Body of pancreas (tissue), 4 donors: ENCODE measurements around the gene SPRY4. TPM values are rescaled to one million over a fixed set of nuclear protein-coding genes. Genes with fewer than 3 reads are reported as not detected.

Experiments
- ATAC-seq: fragments of 150-250 bp; one replicate; pipeline ENCODE4 v1.9.1; 2016
- DNase-seq, 4 donors: peaks; one replicate each; pipeline ENCODE4 v3.0.0-alpha.2; 2019
- H3K27ac ChIP-seq, 4 donors: fragments of 200-600 bp; sonication (generic); 1 replicate in 3 of 4; 2 replicates in 1 of 4; pipeline versions ENCODE4 v1.5.1 to v1.6.1; 2016 to 2019; ENCODE audit warnings: mild to moderate bottlenecking in 1 of 4, mixed read lengths in 1 of 4, moderate library complexity in 1 of 4
- H3K27me3 ChIP-seq, 2 donors: fragments of 200-600 bp; sonication (generic); one replicate each; pipeline ENCODE4 v1.6.0; 2016; ENCODE audit warnings: mild to moderate bottlenecking in 1 of 2
- H3K36me3 ChIP-seq, 2 donors: fragments of 200-600 bp; sonication (generic); replicated peaks in 1 of 2; 2 replicates each; pipeline ENCODE4 v1.5.1; 2016; ENCODE audit warnings: low read depth in 2 of 2; ENCODE audit not compliant: insufficient read depth in 1 of 2
- H3K4me1 ChIP-seq: fragments of 200-600 bp; sonication (generic); one replicate; pipeline ENCODE4 v1.6.0; 2016
- H3K4me3 ChIP-seq, 2 donors: fragments of 200-600 bp; sonication (generic); 1 replicate in 1 of 2; 2 replicates in 1 of 2; pipeline ENCODE4 v1.5.1; 2016 to 2019
- H3K9me3 ChIP-seq, 3 donors: fragments of 200-600 bp; sonication (generic); 1 replicate in 2 of 3; 2 replicates in 1 of 3; pipeline ENCODE4 v1.5.1; 2016
- POLR2A ChIP-seq, 3 donors: fragments of 450-650 bp; IDR thresholded peaks; one replicate each; pipeline ENCODE4 v1.6.1; 2016; ENCODE audit warnings: antibody characterized with exemption in 3 of 3, mild to moderate bottlenecking in 2 of 3
- WGBS, 2 donors: methylation state at CpG; one replicate each; pipeline ENCODE4 v1.1.5; 2017; 5-methylcytosine and 5-hydroxymethylcytosine counted together
- intact Hi-C: fragments of 100-400 bp; cut with DNase I; formaldehyde crosslinking; loops from one replicate; pipeline ENCODE4 v1.15.1; 2023
- total RNA-seq, 2 donors: library from RNA; depleted of rRNA; stranded (reverse); fragments of >200 nt; gene quantifications; one replicate each; pipeline ENCODE4 v1.1.0, GENCODE V29; 2016
- TF ChIP-seq, protein P1 (sequence below), 7 experiments: fragments of 450-650 bp in 4 of 7; fragments of 200-600 bp in 3 of 7; sonication (generic) in 3 of 7; IDR thresholded peaks; one replicate each; pipeline ENCODE4 v1.5.1; 2016 to 2019; ENCODE audit warnings: antibody characterized with exemption in 7 of 7

The SPRY4 gene
- total RNA-seq, 2 donors from 2014 or later = 6.7 to 18.5 TPM

GRCh38 chr5:142320851-142321560 lies 3.8 kb downstream of the SPRY4 start:
- H3K36me3 ChIP-seq = no peaks in the 10 kb centered on the region
- no peak overlapping the region for H3K4me3 ChIP-seq
- DNase-seq (no peak), ATAC-seq (no peak)
- no peaks in the 10 kb centered on the region for H3K9me3 ChIP-seq
- intact Hi-C loops = no loop called here
- peaks cover 0 to 5% of the 10 kb centered on the region in 2 donors for H3K27me3 ChIP-seq
- H3K27ac ChIP-seq = peak overlapping the region in 2 of 4 donors; percentile 2 to 25
- 47 to 48% methylated on average over 8 of the region's 8 CpGs for WGBS, 2 donors
- H3K4me1 ChIP-seq = peaks cover 27% of the 10 kb centered on the region
- TF ChIP-seq POLR2A (IDR thresholded peaks at IDR 0.05) = no peak
- TF ChIP-seq, protein P1, sequence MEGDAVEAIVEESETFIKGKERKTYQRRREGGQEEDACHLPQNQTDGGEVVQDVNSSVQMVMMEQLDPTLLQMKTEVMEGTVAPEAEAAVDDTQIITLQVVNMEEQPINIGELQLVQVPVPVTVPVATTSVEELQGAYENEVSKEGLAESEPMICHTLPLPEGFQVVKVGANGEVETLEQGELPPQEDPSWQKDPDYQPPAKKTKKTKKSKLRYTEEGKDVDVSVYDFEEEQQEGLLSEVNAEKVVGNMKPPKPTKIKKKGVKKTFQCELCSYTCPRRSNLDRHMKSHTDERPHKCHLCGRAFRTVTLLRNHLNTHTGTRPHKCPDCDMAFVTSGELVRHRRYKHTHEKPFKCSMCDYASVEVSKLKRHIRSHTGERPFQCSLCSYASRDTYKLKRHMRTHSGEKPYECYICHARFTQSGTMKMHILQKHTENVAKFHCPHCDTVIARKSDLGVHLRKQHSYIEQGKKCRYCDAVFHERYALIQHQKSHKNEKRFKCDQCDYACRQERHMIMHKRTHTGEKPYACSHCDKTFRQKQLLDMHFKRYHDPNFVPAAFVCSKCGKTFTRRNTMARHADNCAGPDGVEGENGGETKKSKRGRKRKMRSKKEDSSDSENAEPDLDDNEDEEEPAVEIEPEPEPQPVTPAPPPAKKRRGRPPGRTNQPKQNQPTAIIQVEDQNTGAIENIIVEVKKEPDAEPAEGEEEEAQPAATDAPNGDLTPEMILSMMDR (IDR thresholded peaks at IDR 0.05) = no peak

- Histone ChIP-seq H3K4me3 (no peak overlapping the region), H3K27me3 (peaks cover 0 to 5% of the 10 kb centered on the region in 2 donors), H3K4me1 (peaks cover 20% of the 10 kb centered on the region), H3K9me3 (no peaks in the 10 kb centered on the region), H3K27ac (peak overlapping the region in 2 of 4 donors; percentile 2 to 25), H3K36me3 (no peaks in the 10 kb centered on the region)
- no peak for TF ChIP-seq POLR2A (IDR thresholded peaks at IDR 0.05)
- TF ChIP-seq, protein P1 (IDR thresholded peaks at IDR 0.05) = no peak
- intact Hi-C loops = no loop called here
- 37% methylated on average over 4 of the region's 4 CpGs for WGBS, 2 donors
- ATAC-seq (no peak), DNase-seq (no peak)
Measured at GRCh38 chr5:142320430-142320738, 4.4 kb downstream of the SPRY4 start.

GRCh38 chr5:142319560-142320429 lies 5.0 kb downstream of the SPRY4 start:
- 41 to 48% methylated on average over 7 of the region's 7 CpGs for WGBS, 2 donors
- no peak for ATAC-seq
- Histone ChIP-seq H3K4me1 (peaks cover 14% of the 10 kb centered on the region), H3K36me3 (no peaks in the 10 kb centered on the region), H3K27me3 (peaks cover 0 to 5% of the 10 kb centered on the region in 2 donors), H3K27ac (peak overlapping the region in 2 of 4 donors; percentile 2 to 25), H3K4me3 (no peak overlapping the region), H3K9me3 (no peaks in the 10 kb centered on the region)
- intact Hi-C loops = no loop called here
- TF ChIP-seq, protein P1 (IDR thresholded peaks at IDR 0.05) = no peak
- TF ChIP-seq POLR2A (IDR thresholded peaks at IDR 0.05) = no peak
- DNase-seq = no peak

DNA sequence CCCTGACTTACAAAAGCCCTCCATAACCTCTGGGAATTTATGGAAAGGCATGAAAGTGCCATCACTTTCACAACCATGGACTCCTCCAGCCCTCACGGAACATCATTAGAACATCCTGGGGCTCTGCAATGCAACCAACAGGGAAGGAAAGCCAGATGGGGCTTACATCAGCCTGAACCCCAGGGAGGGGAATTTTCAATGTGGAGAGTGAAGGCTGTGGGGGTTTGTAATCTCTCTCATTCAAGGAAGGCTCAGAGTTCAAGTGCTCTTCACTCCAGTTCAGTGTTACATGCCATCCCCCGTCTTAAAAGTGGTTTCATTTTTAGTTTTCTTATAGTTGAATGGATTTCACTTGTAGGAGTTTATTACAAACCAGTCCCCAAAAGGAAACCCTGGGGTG lies 5.7 kb downstream of the SPRY4 start:
- no peaks in the 10 kb centered on the region for H3K36me3 ChIP-seq
- DNase-seq (no peak), ATAC-seq (no peak)
- peaks cover 0 to 2% of the 10 kb centered on the region in 2 donors for H3K27me3 ChIP-seq
- peaks cover 8% of the 10 kb centered on the region for H3K4me1 ChIP-seq
- 58 to 67% methylated on average over 2 of the region's 2 CpGs for WGBS, 2 donors
- no peak overlapping the region for H3K4me3 ChIP-seq
- TF ChIP-seq, protein P1 (IDR thresholded peaks at IDR 0.05) = no peak
- no peak for TF ChIP-seq POLR2A (IDR thresholded peaks at IDR 0.05)
- intact Hi-C loops = no loop called here
- no peaks in the 10 kb centered on the region for H3K9me3 ChIP-seq
- no peak overlapping the region for H3K27ac ChIP-seq
